Endothelial cell (in vitro differentiated cells): Measurements from ENCODE around the gene SFRP2. TPM values are rescaled to one million over a fixed set of nuclear protein-coding genes. Genes with fewer than 3 reads are reported as not detected.

Experiments
- DNase-seq: peaks from one replicate; pipeline ENCODE4 v3.0.0; 2021; ENCODE audit warnings: low spot score
- H3K27ac Mint-ChIP-seq: one replicate; pipeline ENCODE4 v1.8.0; 2021; ENCODE audit warnings: mixed read lengths, inconsistent platforms; ENCODE audit not compliant: unreplicated experiment
- H3K27me3 Mint-ChIP-seq: one replicate; pipeline ENCODE4 v1.8.0; 2021; ENCODE audit warnings: mild to moderate bottlenecking, moderate library complexity, mixed read lengths, inconsistent platforms; ENCODE audit not compliant: unreplicated experiment
- H3K36me3 Mint-ChIP-seq: one replicate; pipeline ENCODE4 v1.8.0; 2021; ENCODE audit warnings: mild to moderate bottlenecking, low read depth, mixed read lengths, inconsistent platforms; ENCODE audit not compliant: unreplicated experiment
- H3K4me1 Mint-ChIP-seq: one replicate; pipeline ENCODE4 v1.8.0; 2021; ENCODE audit warnings: mild to moderate bottlenecking, mixed read lengths, inconsistent platforms; ENCODE audit not compliant: unreplicated experiment
- H3K4me3 Mint-ChIP-seq: one replicate; pipeline ENCODE4 v1.8.0; 2021; ENCODE audit warnings: mild to moderate bottlenecking, mixed read lengths, inconsistent platforms; ENCODE audit not compliant: unreplicated experiment
- H3K9me3 Mint-ChIP-seq: one replicate; pipeline ENCODE4 v1.8.0; 2021; ENCODE audit warnings: mixed read lengths, inconsistent platforms; ENCODE audit not compliant: unreplicated experiment
- CTCF ChIP-seq: fragments of 200-600 bp; sonication (generic); IDR thresholded peaks from one replicate; pipeline ENCODE4 v1.5.0; 2021; ENCODE audit warnings: antibody characterized with exemption; ENCODE audit not compliant: unreplicated experiment
- total RNA-seq: library from RNA; stranded (reverse); fragmentation: NEBNext Ultra II Directional; extraction: Animal tissue kit (Norgen Biotek cat#: 25700); gene quantifications from one replicate; pipeline ENCODE4 v1.2.1, GENCODE V29; 2021; ENCODE audit not compliant: unreplicated experiment

Gene SFRP2
- total RNA-seq, 1 donor from 2014 or later: 4.1 TPM

- H3K4me3 Mint-ChIP-seq: no peak overlapping the region
- no peaks in the 10 kb centered on the region for H3K9me3 Mint-ChIP-seq
- no peaks in the 10 kb centered on the region for H3K27me3 Mint-ChIP-seq
- TF ChIP-seq CTCF: no peak
- H3K4me1 Mint-ChIP-seq: peaks cover 9% of the 10 kb centered on the region
- no peak for DNase-seq
- no peak overlapping the region for H3K27ac Mint-ChIP-seq
- no peaks in the 10 kb centered on the region for H3K36me3 Mint-ChIP-seq
These were observed 57.6 kb downstream of the SFRP2 start for GRCh38 chr4:153731239-153731638.

Other genes with a start within 250 kb of the SFRP2 start
- not detected for gene TLR2, start 104.8 kb downstream of the SFRP2 start, total RNA-seq
- 0.36 TPM for gene RNF175, start 29.1 kb downstream of the SFRP2 start, total RNA-seq